ENCODE data around the gene SFXN3. TPM values are rescaled to one million over a fixed set of nuclear protein-coding genes. Genes with fewer than 3 reads are reported as not detected.
A peak's percentile ranks its signal among the peaks of the same experiment; 100 is the strongest.

SFXN3 gene
- total RNA-seq, 1 experiment from 2014 or later = 2.8 TPM

GRCh38 chr10:101001659-101002035 is 29.4 kb upstream of the SFXN3 start:
- Histone ChIP-seq H2AK5ac (ENCODE audit: insufficient read length, low read length) (no peak overlapping the region), H3K4me2 (ENCODE audit: insufficient read depth, insufficient read length, low read length) (no peak overlapping the region), H3K9ac (ENCODE audit: extremely low read depth, insufficient read length, low read length) (no peak overlapping the region)

More at GRCh38 chr10:101001659-101002035, 29.4 kb upstream of the SFXN3 start:
- H4K20me1 ChIP-seq (ENCODE audit: control insufficient read depth, insufficient read depth, insufficient read length) = no peaks in the 10 kb centered on the region
- no peak overlapping the region for H2AFZ ChIP-seq (ENCODE audit: low read length)
- DNase-seq = no peak
- no peak overlapping the region for H3K56ac ChIP-seq (ENCODE audit: insufficient read length, low read depth, low read length)
- H3K9me3 ChIP-seq (ENCODE audit: control insufficient read depth, low read depth, low read length) = no peaks in the 10 kb centered on the region
- Mint-ChIP-seq H3K4me3 (peak overlapping the region in 1 of 2 experiments; percentile 92; a peak in 3 of 5 replicates), H3K27ac (no peak overlapping the region; a peak in 1 of 7 replicates), H3K4me1 (peaks cover 17 to 23% of the 10 kb centered on the region in 2 experiments), H3K36me3 (ENCODE audit: insufficient read depth in 1 of 3, low read depth in 3 of 3) (peaks cover 19 to 38% (median 35%) of the 10 kb centered on the region in 3 experiments; a peak in 6 of 7 replicates), H3K9me3 (no peaks in the 10 kb centered on the region; a peak in 2 of 5 replicates), H3K27me3 (ENCODE audit: low read depth) (no peaks in the 10 kb centered on the region)
- peaks cover 2% of the 10 kb centered on the region; the same call in 1 of the 2 replicates for H3K4me1 ChIP-seq (ENCODE audit: insufficient read depth, low read length)
- no peak overlapping the region for H2BK15ac ChIP-seq (ENCODE audit: low read depth, low read length)
- H2BK120ac ChIP-seq (ENCODE audit: low read depth, low read length, poor library complexity, severe bottlenecking) = no peak overlapping the region
- no peak overlapping the region for H2BK5ac ChIP-seq (ENCODE audit: insufficient read length, low read length)
- no peak for TF ChIP-seq CTCF (conservative IDR thresholded peaks at IDR 0.05)
- no peak overlapping the region for H3K23ac ChIP-seq (ENCODE audit: insufficient read length, low read depth, low read length)
- no CpG with 5 or more reads among the region's 5 CpGs for WGBS (ENCODE audit: extremely low coverage, insufficient read length, low lambda C conversion rate)
- H3T11ph ChIP-seq (ENCODE audit: low read length) = no peak overlapping the region
- H4K5ac ChIP-seq (ENCODE audit: insufficient read length, low read depth, low read length) = no peak overlapping the region
- H2BK20ac ChIP-seq (ENCODE audit: low read depth, low read length, poor library complexity, severe bottlenecking) = no peak overlapping the region
- H3K79me1 ChIP-seq (ENCODE audit: insufficient read depth, low read depth, low read length, poor library complexity, severe bottlenecking) = no peaks in the 10 kb centered on the region
- H3K14ac ChIP-seq (ENCODE audit: insufficient read depth, low read length) = no peak overlapping the region
- H4K8ac ChIP-seq (replicated peaks; ENCODE audit: insufficient read length, low read depth, low read length) = no peak overlapping the region
- H4K91ac ChIP-seq (ENCODE audit: insufficient read length, low read depth, low read length) = no peak overlapping the region
- no peak overlapping the region for H2BK12ac ChIP-seq (ENCODE audit: insufficient read length, low read depth, low read length)
- peaks cover 33% of the 10 kb centered on the region for H3K23me2 ChIP-seq (ENCODE audit: insufficient read length, low read depth, low read length, poor library complexity, severe bottlenecking)
- H3K27me3 ChIP-seq (ENCODE audit: insufficient read depth, low read length) = no peaks in the 10 kb centered on the region
- H3K4ac ChIP-seq (ENCODE audit: low read depth, low read length) = no peak overlapping the region
- H3K27ac ChIP-seq (ENCODE audit: insufficient read length, low read depth, low read length) = no peak overlapping the region
- no peaks in the 10 kb centered on the region; the same call in 1 of the 2 replicates for H3K79me2 ChIP-seq (ENCODE audit: insufficient read depth, low read length)
- no peak overlapping the region for H3K18ac ChIP-seq (ENCODE audit: insufficient read length, low read depth, low read length)

Measured in H9 (cell line).